Measurements from ENCODE around the gene CALML3. TPM values are rescaled to one million over a fixed set of nuclear protein-coding genes. Genes with fewer than 3 reads are reported as not detected.

Gene CALML3
- total and polyA plus RNA-seq, 2 of the 8 experiments (the other 6 are each of a cell fraction or from before 2014, with no cell fraction given), result not detected

GRCh38 chr10:5511885-5512280 lies 12.9 kb upstream of the CALML3 start:
- Histone ChIP-seq H3K27me3 (replicated peaks in 1 of 4; ENCODE audit: control insufficient read depth in 3 of 4, extremely low read depth in 1 of 4, insufficient read depth in 3 of 4, low read length in 3 of 4) (no peaks in the 10 kb centered on the region), H3K4me2 (ENCODE audit: insufficient read depth in 1 of 2, low read depth in 2 of 2, low read length in 2 of 2) (no peak overlapping the region), H2BK12ac (ENCODE audit: low read depth, low read length) (0 out of 2 replicates have a peak overlapping the region, but pooled peaks have one; percentile 27), H3K23ac (ENCODE audit: insufficient read length) (no peak overlapping the region), H2AK5ac (ENCODE audit: low read depth, low read length) (no peak overlapping the region), H3K79me1 (ENCODE audit: low read depth, low read length) (no peaks in the 10 kb centered on the region), H3K14ac (ENCODE audit: insufficient read length) (no peak overlapping the region), H4K5ac (ENCODE audit: insufficient read length, low read depth, low read length) (no peak overlapping the region), H4K20me1 (replicated peaks in 1 of 2; ENCODE audit: control insufficient read depth in 1 of 2, insufficient read depth in 2 of 2, low read length in 2 of 2) (no peaks in the 10 kb centered on the region), H3K79me2 (ENCODE audit: control insufficient read depth in 1 of 2, insufficient read depth in 2 of 2, low read length in 2 of 2) (no peaks in the 10 kb centered on the region), H3K27ac (ENCODE audit: low read depth, low read length) (no peak overlapping the region), H3K4me1 (replicated peaks in 1 of 4; ENCODE audit: control insufficient read depth in 3 of 4, insufficient read depth in 4 of 4, low read length in 3 of 4) (peaks cover 0 to 3% (median 0%) of the 10 kb centered on the region in 4 experiments; a peak in 1 of 7 replicates), H2BK120ac (replicated peaks; ENCODE audit: low read depth, low read length) (no peak overlapping the region), H3K36me3 (ENCODE audit: control insufficient read depth in 2 of 4, insufficient read depth in 4 of 4, low read length in 3 of 4) (no peaks in the 10 kb centered on the region), H3K9ac (replicated peaks in 1 of 4; ENCODE audit: extremely low read depth in 1 of 4, low read depth in 3 of 4, low read length in 3 of 4) (no peak overlapping the region), H3K4me3 (ENCODE audit: extremely low read depth in 1 of 4, insufficient read depth in 2 of 4, low read depth in 3 of 4, low read length in 4 of 4) (no peak overlapping the region), H3K9me3 (ENCODE audit: insufficient read depth in 2 of 2, low read depth in 1 of 2, low read length in 1 of 2) (no peaks in the 10 kb centered on the region), H4K91ac (replicated peaks; ENCODE audit: insufficient read length, low read length) (no peak overlapping the region), H4K8ac (ENCODE audit: extremely low read depth, insufficient read depth, low read length) (no peak overlapping the region), H2BK20ac (ENCODE audit: low read length) (no peak overlapping the region; the same call in 1 of the 2 replicates), H2BK5ac (ENCODE audit: low read depth, low read length) (no peak overlapping the region; the same call in 1 of the 2 replicates), H2AFZ (ENCODE audit: low read length) (no peak overlapping the region), H3K18ac (ENCODE audit: extremely low read depth, low read length) (no peak overlapping the region), H3K4ac (replicated peaks; ENCODE audit: insufficient read length, low read depth, low read length) (no peak overlapping the region), H3K23me2 (ENCODE audit: low read depth, low read length) (no peaks in the 10 kb centered on the region), H2BK15ac (ENCODE audit: low read length) (no peak overlapping the region), H3K56ac (replicated peaks; ENCODE audit: insufficient read length, low read depth, low read length) (no peak overlapping the region)
- 93% methylated on average over 16 of the region's 17 CpGs; no CpG with 5 or more reads in 1 of the 2 experiments for WGBS, 2 experiments (ENCODE audit: extremely low coverage in 1 of 2, insufficient coverage in 1 of 2, insufficient read length in 1 of 2, insufficient replicate concordance in 2 of 2, low coverage in 1 of 2, low lambda C conversion rate in 2 of 2, missing lambda C conversion rate in 1 of 2)
- ChIA-PET POLR2A (ENCODE audit: partially characterized antibody) (interaction anchor here (0.7 kb wide), 1 partner anchor 68 kb away, joined by 3 read pairs; no protein-coding TSS in a partner anchor), CTCF (ENCODE audit: partially characterized antibody) (interaction anchor here (0.6 to 1.4 kb wide), 3 partner anchors 9 to 260 kb away, joined by 3 to 4 read pairs (median 3); no protein-coding TSS in a partner anchor)
- DNase-seq (ENCODE audit: low read depth in 1 of 2, low spot score in 2 of 2) (no peak), FAIRE-seq (no peak)
- no peak for TF ChIP-seq SAP30 (IDR thresholded peaks at IDR 0.05; ENCODE audit: insufficient read depth, insufficient replicate concordance, low read length)
- TF ChIP-seq RBBP5 (IDR thresholded peaks at IDR 0.05; ENCODE audit: borderline replicate concordance, low read depth, low read length), result no peak
- no peak for TF ChIP-seq ZNF274 (IDR thresholded peaks at IDR 0.05; ENCODE audit: borderline replicate concordance, extremely low read depth, low read length)
- no peak for TF ChIP-seq RFX5 (IDR thresholded peaks at IDR 0.05; ENCODE audit: borderline replicate concordance, low read depth, low read length)
- no peak for TF ChIP-seq KDM5A (IDR thresholded peaks at IDR 0.05; ENCODE audit: low read length)
- TF ChIP-seq SP4 (IDR thresholded peaks at IDR 0.05; ENCODE audit: low read length), result no peak
- no peak for TF ChIP-seq POLR2A (IDR thresholded peaks at IDR 0.05; ENCODE audit: control extremely low read depth in 1 of 2, low read depth in 2 of 2, low read length in 2 of 2)

All from H1 (cell line).